HG03060 (cell line): ENCODE measurements around the gene NR2C2AP.

ENCODE experiments used
- ATAC-seq: cut with Tn5 transposase; IDR thresholded peaks from one replicate; pipeline ENCODE4 v1.9.1; 2021; ENCODE audit warnings: low read depth, moderate number of reproducible peaks; ENCODE audit not compliant: unreplicated experiment

The NR2C2AP gene

GRCh38 chr19:19155495-19156219, 47.6 kb downstream of the NR2C2AP start:
- peak; percentile 39 for ATAC-seq

- ATAC-seq: no peak
Observed at GRCh38 chr19:19154768-19155494, 48.3 kb downstream of the NR2C2AP start.

- no peak for ATAC-seq
Observed at GRCh38 chr19:19152668-19153384, 50.4 kb downstream of the NR2C2AP start.

- no peak for ATAC-seq
Observed at GRCh38 chr19:19151418-19151817, 51.8 kb downstream of the NR2C2AP start.
